Right lobe of liver (tissue), 4 donors: ENCODE data around the gene OXT.

ENCODE experiments used
- CTCF ChIP-seq, 4 donors: fragments of 200-600 bp in 3 of 4; fragments of 450-650 bp in 1 of 4; IDR thresholded peaks; one replicate each; pipeline versions ENCODE4 v1.5.1 to v1.8.0; 2016 to 2022; ENCODE audit warnings: antibody characterized with exemption in 4 of 4, mild to moderate bottlenecking in 2 of 4
- POLR2A ChIP-seq: fragments of 450-650 bp; IDR thresholded peaks from one replicate; pipeline ENCODE4 v1.6.1; 2017; ENCODE audit warnings: antibody characterized with exemption, mild to moderate bottlenecking
- donor health status: DM: no; HTN: no; CAD: no.
- donor health status: DM: no; HTN: no; CAD: no.
- donor health status: DM: no; HTN: yes; CAD: no.

- TF ChIP-seq CTCF (IDR thresholded peaks at IDR 0.05): no peak
- TF ChIP-seq POLR2A: no peak
Measured at GRCh38 chr20:3107464-3108025, 36.1 kb downstream of the OXT start.
